Bone marrow (tissue), 2 donors: Measurements from ENCODE around the gene SPRR4.
"Not testable (repeated sequence)": the region's sequence is repeated elsewhere in the genome, so short reads cannot be mapped to it uniquely, and the experiment has no call there.

Experiments used
- DNase-seq, 2 donors: peaks; one replicate each; lab custom pipeline; 2025; lab: John Stamatoyannopoulos, UW

Gene SPRR4

DNA sequence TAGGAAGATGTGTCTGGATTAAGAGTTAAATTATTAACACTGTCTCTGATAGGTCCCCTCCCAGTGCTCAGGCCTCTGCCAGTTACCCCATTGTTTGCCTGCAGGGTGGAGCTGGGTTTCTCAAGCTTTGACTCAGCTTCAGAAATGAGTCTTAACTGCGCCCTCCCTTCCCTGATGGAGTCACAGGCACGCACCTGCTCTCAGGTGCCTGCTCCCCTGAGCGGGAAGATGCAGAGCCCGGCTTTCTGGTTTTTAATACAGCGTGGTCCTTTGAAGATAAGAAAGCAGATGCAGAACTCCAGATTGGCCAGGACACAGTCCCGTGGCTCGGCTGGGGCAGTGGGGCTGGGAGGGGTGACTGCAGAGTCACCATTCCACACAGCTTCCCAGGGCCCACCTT lies 3.2 kb upstream of the SPRR4 start:
- no peak for DNase-seq

DNA sequence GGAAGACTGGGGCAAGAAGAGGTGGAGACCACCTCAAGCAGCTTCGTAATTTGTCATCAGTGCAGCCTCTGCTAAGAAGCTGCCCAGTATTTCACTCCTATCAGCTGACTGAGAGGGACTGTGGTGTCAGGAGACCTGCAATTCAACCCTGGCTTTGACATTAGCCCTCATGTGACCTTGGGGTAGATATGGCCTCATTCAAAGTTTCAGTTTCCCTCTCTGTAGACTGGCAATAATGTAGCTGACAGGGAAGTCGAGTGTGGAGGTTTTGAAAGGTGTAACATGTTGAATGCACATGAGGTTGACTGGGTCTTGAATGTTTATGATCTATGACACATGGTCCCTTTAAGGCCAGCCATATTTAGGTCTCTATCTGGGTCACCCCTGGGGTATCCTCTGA lies 2.2 kb upstream of the SPRR4 start:
- no peak for DNase-seq

DNA sequence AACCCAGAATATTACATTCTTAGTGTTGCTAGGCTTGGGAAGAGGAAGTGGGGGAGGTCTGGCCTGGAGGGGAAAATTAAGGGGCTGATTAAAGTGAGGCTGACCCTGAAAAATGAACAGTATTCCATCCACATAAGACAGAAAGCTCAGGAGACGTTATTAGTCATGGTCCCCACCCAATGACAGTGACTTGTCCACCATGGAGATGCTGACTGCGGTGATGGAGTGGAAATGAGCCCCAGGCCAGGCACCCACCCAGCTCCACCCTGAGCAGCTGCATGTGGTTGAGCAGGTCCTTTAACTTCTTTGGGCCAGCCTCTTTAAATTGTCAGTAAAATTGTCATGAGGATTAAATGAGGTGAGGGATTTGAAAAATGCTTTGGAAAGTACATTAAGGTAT lies 1.4 kb upstream of the SPRR4 start:
- DNase-seq = no peak

DNA sequence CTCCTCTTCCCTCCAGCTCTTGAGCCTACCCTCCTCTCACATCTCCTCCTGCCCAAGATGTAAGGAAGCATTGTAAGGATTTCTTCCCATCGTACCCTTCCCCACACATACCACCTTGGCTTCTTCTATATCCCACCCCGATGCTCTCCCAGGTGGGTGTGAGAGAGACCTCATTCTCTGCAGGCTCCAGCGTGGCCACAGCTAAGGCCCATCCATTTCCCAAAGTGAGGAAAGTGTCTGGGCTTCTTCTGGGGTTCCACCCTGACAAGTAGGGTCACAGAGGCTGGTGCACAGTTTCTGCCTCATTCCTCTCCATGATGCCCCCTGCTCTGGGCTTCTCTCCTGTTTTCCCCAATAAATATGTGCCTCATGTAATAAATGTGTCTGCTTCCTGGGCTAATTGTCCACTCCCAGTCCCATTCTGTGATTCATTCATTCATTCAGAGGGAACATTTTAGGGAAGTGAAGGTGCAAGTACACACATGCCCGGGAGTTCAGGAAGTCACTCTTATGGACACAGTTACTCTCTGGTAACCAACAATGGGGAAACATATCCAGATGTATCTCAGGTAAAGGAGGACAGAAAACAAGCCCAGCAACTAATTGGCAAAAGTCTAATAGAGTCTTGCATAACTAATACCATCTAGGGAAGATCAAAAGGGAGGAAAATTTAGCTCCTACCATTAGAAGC lies 1.9 kb downstream of the SPRR4 start:
- DNase-seq = no peak

DNA sequence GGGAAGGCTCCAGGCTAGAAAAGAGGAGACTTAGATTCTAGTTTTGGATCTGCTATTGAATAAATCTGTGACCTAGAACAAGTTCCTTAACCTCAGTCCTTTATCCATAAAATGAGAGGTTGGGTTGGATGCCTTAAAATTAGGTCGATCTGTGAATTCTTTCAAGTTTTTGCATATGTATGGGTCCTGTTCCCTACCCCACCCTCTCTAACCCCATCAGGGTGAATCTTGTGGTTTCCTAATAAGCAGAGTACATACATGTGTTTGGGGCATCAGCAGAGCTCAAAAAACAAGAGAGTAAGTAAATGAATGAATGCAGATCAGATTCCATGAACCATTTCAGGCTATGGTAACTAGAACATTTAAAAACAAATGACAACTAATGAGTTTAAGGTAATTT lies 6.2 kb downstream of the SPRR4 start:
- no peak for DNase-seq

DNA sequence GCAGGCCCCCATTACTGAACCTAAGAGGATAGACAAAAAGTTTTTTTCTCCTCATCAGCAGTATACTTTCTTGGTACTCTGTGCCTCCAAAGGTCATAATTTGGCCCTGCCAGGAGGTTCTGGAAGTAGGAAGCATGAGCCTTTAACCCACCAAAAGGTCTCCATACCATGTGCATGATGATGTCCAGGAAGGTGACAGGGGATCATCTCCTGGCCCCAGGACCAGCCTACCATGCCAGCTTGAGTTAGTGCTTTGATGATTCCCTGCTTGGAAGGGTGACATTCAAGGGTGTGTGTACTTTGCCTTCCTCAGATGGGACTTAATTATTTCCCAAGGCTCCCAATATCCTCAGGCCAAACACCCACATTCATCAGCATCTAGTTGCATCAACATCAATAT lies 7.2 kb downstream of the SPRR4 start:
- DNase-seq = no peak

DNA sequence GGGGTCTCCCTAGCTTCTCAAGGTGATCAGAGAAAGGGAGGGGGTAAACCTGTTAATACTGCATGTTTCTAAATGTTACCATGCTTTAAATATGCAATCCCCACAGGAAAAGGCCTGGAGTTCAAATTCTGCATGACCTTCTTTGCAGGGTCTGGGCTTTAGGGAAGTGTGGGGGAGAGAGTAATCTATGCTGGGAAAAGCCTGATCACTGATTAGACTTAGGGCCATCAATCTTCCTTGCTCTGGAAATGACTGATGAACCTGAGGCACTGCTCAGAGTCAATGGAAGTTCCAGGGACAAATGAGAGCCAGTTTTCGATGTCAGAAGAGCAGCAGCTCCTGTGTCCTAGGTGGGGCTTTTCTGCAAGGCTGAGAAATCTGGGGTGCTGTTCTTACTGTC lies 10.2 kb downstream of the SPRR4 start:
- no peak for DNase-seq

DNA sequence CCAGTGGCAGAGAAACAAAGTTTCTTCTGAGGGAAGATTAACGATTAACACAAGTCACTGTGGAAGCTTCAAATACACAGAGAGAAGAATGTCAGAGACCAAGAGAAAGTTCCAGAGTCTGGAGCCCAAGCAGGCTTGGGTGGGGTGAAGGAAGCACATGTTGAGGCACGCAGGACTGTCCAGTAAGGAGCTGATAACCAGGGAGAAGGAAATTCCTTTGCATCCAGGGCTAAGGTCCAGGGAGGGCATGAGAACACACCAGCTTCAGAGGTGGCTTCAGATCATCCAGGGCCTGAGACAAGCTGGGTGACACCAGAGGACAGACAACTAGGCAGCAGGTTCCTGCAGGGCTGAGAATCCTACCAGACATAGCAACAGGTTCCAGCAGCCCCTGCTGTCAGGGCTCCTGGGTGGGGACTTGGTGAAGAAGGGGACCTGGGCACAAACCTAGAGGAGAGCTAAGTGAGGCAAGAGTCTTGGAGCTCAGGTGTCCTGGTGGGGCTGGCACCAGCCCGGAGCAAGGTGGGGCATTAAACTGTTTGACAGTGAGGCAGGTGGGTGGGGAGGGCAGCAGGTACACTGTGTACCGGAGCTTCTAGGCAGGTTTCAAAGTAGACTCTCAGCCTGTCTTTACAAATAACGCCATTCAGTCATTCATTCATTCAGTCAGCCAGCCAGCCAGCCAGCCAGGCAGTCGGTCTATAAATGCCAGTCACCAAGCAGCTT lies 10.9 kb downstream of the SPRR4 start:
- DNase-seq = no peak

DNA sequence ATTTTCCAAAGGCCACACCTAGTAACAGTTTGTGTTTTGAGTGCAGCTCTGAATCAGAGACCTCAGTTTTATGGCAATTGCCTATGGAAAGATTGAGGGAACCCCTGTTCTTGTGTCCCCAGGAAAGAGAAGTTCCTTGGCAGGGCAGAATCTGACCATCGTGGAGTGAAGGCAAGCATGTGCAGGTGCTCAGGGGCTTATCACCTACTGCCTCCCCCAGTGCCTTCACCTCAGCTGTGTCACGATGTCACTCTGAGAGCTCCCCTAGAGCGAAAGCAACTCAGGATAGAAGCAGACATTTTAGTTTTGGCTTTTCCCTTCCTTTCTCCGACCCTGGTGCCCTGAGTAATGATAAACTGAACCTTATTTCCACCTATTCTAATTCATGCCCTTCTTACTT lies 11.6 kb downstream of the SPRR4 start:
- DNase-seq = no peak

DNA sequence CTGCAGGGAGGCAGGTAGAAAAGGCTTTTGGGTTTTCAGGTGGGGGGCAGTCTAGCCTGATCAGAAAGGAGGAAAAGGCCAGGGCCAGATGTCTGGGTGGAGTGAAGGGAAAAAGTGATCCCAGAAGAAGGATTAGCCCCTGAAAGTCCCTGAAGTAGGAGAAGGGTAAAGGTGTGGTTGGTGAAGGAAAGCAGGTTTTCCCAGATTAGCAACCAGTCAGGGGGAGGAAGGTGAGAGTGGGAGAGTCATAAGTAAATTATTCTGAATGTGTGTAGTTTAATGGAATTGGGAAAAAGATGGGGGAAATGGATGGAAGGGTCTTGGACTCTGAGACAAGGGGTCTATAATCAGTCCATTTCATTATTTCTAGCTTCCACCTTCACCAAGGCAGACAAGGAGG lies 12.8 kb downstream of the SPRR4 start:
- DNase-seq = no peak

DNA sequence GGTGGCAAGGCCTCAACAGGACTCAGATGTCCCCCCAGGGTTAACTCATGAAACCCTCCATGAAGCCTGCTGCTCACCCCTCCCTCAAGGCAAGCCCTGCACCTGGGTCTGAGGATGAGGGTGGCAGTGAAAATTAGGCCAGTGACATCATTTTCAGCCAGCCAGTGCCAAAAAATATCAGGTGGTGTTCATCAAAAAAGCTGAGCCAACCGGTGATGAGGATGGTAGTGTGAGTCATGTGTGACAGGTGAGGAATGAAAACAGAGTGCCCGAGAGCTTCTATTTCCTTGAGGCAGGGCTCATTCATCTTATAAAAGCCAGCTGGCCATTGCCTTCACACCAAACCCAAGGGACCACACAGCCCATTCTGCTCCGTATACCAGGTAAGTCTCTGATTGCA lies 13.3 kb downstream of the SPRR4 start, which contains the start of gene SPRR1A:
SPRR1A (plus strand) TSS at position 339 of the 400 bp plus-strand sequence. CDS start 1,150 bp downstream, outside the sequence.
- no peak for DNase-seq

DNA sequence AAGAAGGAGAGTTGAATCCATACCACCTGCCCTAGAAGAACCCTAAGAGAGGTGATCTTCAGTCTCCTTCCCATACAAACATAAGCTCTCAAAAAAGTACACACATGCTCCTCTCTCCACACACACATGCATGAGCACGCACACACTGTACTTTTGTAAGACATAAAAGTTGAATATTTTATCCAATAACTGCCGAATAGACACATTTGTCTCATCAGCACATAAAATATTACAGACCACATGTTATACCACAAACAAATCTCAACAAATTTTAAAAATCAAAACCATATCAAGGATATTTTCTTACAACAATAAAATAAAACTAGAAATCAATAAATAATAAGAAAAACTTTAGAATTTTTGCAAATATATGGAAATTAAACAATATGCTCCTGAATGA lies 16.1 kb downstream of the SPRR4 start:
- DNase-seq = no peak

DNA sequence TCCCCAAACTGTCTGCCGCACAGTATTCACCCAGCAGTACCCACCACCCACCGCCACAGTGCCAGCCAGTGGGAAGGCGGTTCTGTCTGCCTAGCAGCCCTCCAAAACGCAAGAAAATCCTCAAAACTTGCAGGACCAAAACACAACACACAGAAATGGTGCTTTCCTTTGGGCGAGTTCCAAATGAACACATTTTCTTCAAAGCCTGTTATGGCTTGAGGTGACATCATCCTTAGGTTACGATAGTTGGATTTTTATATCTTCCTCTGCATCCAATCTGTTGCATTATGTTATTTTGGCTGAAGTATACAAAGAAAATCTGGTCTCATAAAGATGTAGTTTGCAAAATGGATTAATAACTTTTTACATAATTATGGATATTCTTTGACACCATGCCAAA lies 22.7 kb downstream of the SPRR4 start:
- no peak for DNase-seq

DNA sequence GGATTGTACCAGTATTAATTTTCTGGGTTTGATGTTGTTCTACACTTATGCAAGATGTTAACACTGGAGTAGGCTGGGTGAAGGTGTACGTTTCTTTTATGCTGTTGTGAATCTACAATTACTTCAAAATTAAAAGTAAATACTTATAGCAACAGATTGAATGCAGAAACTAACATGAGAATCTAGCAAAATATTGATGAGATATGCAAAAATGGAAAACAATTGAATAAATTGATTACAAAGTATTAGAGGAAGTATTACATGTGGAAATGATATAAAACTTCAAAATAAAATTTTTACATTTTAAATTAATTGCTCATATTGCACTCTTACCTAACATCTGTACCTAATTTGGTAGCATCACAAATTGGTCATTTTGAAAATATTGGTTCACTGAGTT lies 25.4 kb downstream of the SPRR4 start:
- no peak for DNase-seq

DNA sequence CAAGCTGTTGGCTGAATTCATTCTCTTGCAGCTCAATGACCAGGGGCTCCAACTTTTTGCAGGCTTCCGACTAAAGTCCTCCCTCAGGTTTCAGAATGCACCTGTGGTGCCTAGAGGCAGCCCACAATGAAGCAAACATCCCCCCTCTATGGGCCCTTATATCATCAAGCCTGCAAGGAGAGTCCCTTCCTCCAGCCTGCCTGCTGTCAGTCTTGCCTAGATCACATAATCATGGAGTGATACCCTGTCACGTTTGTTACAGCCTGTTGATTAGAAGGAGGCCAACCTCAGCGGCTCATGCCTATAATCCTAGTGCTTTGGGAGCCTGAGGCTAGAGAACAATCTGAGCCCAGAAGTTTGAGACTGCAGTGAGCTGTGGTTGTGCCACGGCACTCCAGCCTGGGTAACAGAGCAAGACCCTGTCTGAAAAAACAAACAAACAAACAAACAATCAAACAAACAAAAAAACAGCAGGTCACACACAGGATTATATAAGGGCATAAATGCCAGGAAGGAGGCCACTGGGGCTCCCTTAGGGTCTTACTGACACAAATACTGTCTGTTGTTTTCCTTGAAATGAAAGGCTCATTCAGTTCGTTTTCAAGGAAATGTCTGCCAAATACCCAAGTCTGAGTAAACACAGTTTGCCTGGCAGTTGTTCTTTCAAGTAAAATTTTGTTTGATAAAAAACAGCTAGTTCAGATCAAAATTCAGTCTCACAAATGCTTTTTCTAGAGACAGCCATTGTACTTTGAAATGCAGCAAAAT lies 26.4 kb downstream of the SPRR4 start:
- DNase-seq = no peak

DNA sequence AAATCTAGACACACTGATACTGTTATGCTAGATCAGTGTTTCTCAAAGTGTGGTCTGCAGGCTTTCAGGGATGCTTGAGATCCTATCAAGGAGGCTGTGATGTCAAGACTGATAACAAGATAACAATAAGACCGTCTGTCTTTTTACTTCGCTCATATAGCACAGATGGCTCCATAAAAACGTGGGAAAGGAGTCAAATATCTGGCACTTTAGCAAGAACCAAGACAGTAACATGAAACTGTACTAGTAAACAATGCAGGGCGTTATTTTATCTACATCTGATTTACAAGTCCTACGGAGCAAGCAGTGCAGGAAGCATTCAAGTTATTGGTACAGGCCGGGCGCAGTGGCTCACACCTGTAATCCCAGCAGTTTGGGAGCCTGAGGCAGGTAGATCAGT lies 27.5 kb downstream of the SPRR4 start:
- no peak for DNase-seq

DNA sequence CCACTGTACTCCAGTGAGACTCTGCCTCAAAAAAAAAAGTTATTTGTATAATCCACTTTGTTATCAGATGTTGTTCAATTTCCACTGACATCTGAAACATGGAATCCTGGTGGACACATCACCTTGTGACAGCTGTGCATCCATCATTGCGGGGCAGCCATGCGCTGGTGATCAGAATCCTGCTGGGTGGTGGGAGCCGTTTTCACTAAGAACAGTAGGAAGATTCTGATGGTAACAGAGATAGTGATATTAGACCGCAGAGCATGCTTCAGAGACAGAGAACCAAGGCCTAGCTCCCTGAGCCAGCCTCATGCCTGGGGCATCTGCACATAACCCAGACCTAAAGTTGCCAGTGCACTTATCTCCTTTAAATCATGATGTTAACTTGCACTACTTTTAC lies 28.0 kb downstream of the SPRR4 start:
- DNase-seq = no peak

DNA sequence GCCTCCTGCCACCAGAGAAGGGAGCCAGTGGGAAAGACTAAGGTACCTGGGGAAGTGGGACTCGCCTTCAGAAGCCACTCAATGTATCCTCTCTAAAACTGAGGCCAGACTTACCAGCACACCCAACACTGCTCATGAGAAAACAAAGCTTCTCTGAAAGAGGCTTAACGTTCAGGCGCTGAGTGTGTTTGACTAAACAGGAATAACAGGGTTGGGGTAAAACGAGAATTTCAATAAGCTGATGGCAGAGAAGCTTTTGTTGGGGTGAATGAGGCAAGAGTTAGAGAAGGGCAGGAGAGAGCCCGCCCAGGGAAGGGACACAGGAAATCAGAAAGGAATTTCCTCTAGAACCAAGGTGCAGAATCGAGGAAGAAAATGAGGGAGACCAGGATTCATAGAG lies 29.4 kb downstream of the SPRR4 start:
- no peak for DNase-seq

DNA sequence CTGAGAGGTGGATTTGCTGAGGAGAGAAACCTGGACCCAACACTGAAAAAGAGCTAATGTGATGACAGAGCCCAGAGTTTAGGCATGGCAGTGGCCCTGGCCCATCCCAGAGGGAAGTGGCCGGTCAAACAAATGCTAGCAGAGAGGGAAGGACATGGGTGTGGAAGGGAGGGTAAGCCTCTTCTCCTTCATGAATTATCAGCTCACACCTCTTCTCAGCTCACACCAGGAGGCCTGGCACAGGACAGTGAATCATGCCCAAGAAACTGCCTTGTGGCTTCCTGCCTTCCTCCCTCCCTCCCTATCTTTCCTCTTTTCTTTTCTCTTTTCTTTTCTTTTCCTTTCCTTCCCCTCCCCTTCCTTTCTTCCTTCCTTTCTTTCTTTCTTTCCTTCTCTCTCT lies 29.8 kb downstream of the SPRR4 start:
- DNase-seq = no peak

DNA sequence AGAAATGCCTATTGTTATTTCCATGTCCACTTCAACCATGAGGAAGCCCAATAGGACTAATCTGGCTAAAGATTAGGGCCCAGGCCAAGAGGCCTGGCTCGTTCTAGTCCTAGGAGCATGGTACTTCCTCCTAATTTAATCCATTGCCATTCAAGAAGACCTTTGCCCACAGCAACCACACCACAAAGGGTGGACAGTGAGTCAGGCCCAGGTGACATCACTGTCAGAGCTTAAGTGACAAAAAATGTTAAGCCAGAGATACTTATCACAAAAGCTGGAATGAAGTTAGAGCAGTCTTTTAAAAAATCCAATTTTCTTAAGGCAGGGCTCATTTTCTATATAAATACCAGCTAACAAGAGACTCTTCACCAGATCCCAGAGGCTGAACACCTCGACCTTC lies 30.9 kb downstream of the SPRR4 start, which contains the start of gene SPRR3:
SPRR3 (plus strand) TSS at position 368 of the 400 bp plus-strand sequence. CDS start 1,272 bp downstream, outside the sequence.
- DNase-seq = no peak

DNA sequence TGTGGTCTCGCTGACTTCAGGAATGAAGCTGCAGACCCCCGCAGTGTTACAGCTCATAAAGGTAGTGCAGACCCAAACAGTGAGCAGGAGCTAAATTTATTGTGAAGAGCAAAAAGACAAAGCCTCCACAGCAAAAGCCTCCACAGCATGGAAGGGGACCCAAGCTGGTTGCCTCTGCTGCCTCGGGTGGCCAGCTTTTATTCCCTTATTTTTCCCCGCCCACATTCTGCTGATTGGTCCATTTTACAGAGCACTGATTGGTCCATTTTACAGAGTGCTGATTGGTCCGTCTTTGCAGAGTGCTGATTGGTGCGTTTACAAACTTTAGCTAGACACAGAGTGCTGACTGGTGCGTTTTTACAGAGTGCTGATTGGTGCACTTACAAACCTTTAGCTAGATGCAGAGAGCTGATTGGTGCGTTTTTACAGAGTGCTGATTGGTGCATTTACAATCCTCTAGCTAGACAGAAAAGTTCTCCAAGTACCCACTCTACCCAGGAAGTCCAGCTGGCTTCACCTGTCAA lies 40.8 kb downstream of the SPRR4 start:
- DNase-seq = not testable (repeated sequence)

DNA sequence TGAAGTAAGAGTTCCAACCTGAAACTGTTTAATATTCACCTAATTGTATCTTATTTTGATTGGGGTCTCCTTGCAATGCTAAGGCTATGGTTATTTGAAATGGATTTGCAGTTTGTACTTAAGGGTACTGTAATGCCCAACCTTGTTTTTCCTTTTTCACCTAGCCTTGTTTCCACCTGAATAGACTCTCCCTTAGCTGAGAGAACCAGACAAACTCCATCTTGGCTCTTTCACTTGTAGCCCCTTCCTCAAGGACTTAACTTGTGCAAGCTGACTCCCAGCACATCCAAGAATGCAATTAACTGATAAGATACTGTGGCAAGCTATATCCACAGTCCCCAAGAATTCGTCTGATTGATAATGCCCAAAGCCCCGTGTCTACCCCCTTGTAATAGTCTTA lies 51.4 kb downstream of the SPRR4 start:
- not testable (repeated sequence) for DNase-seq
